ENCODE measurements around the gene TMUB2.

The TMUB2 gene

GRCh38 chr17:44177640-44178039 is 9.1 kb upstream of the TMUB2 start:
- no peak for DNase-seq

DNA sequence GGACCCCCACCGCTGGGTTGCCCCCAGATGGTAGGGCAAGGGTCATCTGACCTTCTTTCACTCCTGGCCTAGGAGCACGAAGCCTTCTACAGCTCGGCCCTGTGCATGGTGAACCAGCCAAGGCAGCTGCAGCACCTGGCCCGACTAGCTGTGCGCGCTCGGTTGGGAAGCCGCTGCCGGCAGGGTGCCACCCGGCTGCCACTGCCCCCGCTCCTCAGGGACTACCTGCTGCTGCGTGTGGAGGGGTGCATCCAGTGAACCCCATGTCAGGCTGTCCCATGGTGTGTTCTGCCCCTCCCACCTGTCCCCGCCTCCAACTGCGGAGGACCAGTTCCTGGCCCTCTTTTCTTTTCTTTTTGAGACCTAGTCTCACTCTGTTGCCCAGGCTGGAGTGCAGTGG is 8.6 kb upstream of the TMUB2 start:
- no peak for DNase-seq

GRCh38 chr17:44183024-44183423 is 3.7 kb upstream of the TMUB2 start:
- DNase-seq: no peak

- no peak for DNase-seq
Observed at GRCh38 chr17:44184212-44184810, 2.5 kb upstream of the TMUB2 start.

DNA sequence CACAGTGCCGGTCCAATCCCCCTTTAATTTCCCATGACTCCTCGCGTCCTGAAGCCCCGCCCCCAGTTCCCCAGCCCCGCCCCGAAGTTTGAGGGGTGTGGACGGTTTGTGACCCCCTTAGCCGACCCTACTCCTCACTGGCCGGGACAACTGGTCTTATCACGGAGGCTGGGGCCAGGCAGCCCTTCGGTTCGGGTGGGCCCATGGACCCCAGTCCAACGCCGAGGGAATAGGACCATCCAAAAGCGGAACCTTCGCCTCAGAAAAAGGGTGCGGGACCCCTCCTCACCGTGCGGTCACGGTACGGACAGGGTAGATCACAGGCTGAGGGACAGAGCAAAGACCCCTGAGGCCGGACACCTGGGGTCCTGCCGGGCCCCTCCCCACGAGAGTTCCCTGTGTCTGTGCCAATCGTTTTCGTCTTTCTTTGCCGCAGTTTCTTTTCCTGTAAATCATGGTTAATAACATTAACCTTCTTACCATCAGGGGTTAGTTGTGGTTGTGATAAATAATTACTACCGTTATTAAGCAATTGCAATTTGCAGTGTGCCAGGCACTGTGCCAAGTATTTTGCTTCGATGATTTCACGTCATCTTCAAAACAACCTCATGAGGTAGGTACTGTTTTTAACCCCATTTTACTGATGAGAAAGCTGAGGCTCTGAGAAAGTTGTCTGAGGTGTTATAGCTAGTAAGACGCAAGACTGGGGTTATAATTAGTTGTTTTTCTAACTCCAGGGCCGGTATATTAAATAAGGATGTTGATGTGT is 543 bp downstream of the TMUB2 start:
- no peak for DNase-seq

- DNase-seq: no peak
Observed at GRCh38 chr17:44188576-44189403, 2.0 kb downstream of the TMUB2 start.

DNA sequence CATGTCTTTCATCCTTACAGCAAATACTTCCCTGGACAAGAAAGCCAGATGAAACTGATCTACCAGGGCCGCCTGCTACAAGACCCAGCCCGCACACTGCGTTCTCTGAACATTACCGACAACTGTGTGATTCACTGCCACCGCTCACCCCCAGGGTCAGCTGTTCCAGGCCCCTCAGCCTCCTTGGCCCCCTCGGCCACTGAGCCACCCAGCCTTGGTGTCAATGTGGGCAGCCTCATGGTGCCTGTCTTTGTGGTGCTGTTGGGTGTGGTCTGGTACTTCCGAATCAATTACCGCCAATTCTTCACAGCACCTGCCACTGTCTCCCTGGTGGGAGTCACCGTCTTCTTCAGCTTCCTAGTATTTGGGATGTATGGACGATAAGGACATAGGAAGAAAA is 3.7 kb downstream of the TMUB2 start:
- no peak for DNase-seq

GRCh38 chr17:44191369-44191768 is 4.6 kb downstream of the TMUB2 start:
- DNase-seq: no peak

GRCh38 chr17:44191941-44192496 is 5.2 kb downstream of the TMUB2 start:
- no peak for DNase-seq

GRCh38 chr17:44192750-44193149 is 6.0 kb downstream of the TMUB2 start:
- DNase-seq: no peak

- DNase-seq: no peak
Observed at GRCh38 chr17:44193326-44194084, 6.7 kb downstream of the TMUB2 start.

GRCh38 chr17:44197107-44197506 is 10.3 kb downstream of the TMUB2 start:
- DNase-seq: no peak

GRCh38 chr17:44197980-44198720 is 11.4 kb downstream of the TMUB2 start:
- DNase-seq: no peak

GRCh38 chr17:44198721-44199552 is 12.2 kb downstream of the TMUB2 start:
- DNase-seq: no peak

GRCh38 chr17:44199553-44200477 is 13.0 kb downstream of the TMUB2 start, which contains the start of gene ATXN7L3:
ATXN7L3 (minus strand) TSS chr17:44199884; CDS start chr17:44198070, 1,814 bp downstream.
- peak; percentile 95 for DNase-seq

- DNase-seq: no peak
Observed at GRCh38 chr17:44200478-44201155, 13.8 kb downstream of the TMUB2 start.

- no peak for DNase-seq
Observed at GRCh38 chr17:44202756-44203155, 16.0 kb downstream of the TMUB2 start.

- DNase-seq: peak; percentile 33
Observed at GRCh38 chr17:44203731-44204440, 17.1 kb downstream of the TMUB2 start.
